K562 (cell line): ENCODE results near the gene ICAM2. TPM values are rescaled to one million over a fixed set of nuclear protein-coding genes. Genes with fewer than 3 reads are reported as not detected.

Source experiments
- ADNP ChIP-seq: fragments of 200-800 bp; sonication (Bioruptor generic); IDR thresholded peaks from 2 replicates; pipeline ENCODE4 v1.6.1; 2016; ENCODE audit warnings: missing genetic modification characterization, missing compliant biosample characterization
- CBFB ChIP-seq: sonication (generic); formaldehyde crosslinking; IDR thresholded peaks from 2 replicates; pipeline ENCODE4 v1.4.0; 2020; ENCODE audit warnings: mild to moderate bottlenecking, missing genetic modification reagents
- POLR2G ChIP-seq: fragments of 200-400 bp; formaldehyde crosslinking; IDR thresholded peaks from 2 replicates; pipeline ENCODE4 v1.6.1; 2017; ENCODE audit warnings: low read depth, mild to moderate bottlenecking, antibody characterized with exemption, low read length, moderate library complexity
- POU5F1 ChIP-seq: fragments of 150-350 bp; IDR thresholded peaks from 2 replicates; pipeline ENCODE4 v1.6.1; 2014; ENCODE audit warnings: borderline replicate concordance, low read length, low read depth, mild to moderate bottlenecking; ENCODE audit not compliant: partially characterized antibody
- RFX7 ChIP-seq: fragments of 250-450 bp; sonication (Bioruptor Pico); IDR thresholded peaks from 2 replicates; pipeline ENCODE4 v1.5.1; 2021; ENCODE audit warnings: mild to moderate bottlenecking
- SUPT5H ChIP-seq: fragments of 450-650 bp; IDR thresholded peaks from 2 replicates; pipeline ENCODE4 v1.6.1; 2016
- TAF9B ChIP-seq: fragments of 450-650 bp; IDR thresholded peaks from 2 replicates; pipeline ENCODE4 v1.6.1; 2018; ENCODE audit warnings: mild to moderate bottlenecking; ENCODE audit not compliant: partially characterized antibody
- TCF3 ChIP-seq: sonication (generic); formaldehyde crosslinking; IDR thresholded peaks from 2 replicates; pipeline ENCODE4 v1.4.0; 2020; ENCODE audit warnings: mild to moderate bottlenecking, missing genetic modification reagents
- TRIM28 ChIP-seq: fragments of 450-650 bp; IDR thresholded peaks from 2 replicates; pipeline ENCODE4 v1.6.1; 2017
- XRCC4 ChIP-seq: IDR thresholded peaks from one replicate; pipeline ENCODE4 v1.6.1; 2011; ENCODE audit not compliant: insufficient read depth, insufficient read length; ENCODE audit errors: extremely low read depth
- ZNF263 ChIP-seq: sonication (generic); formaldehyde crosslinking; IDR thresholded peaks from 2 replicates; pipeline ENCODE4 v1.8.0; 2022; ENCODE audit warnings: mild to moderate bottlenecking, missing genetic modification reagents, borderline replicate concordance
- ZNF436 ChIP-seq: fragments of 250-450, 450-650 bp; sonication (Bioruptor Pico); formaldehyde crosslinking; IDR thresholded peaks from 2 replicates; pipeline ENCODE4 v1.7.0; 2020; ENCODE audit warnings: mild to moderate bottlenecking
- ZNF707 ChIP-seq: fragments of 250-450 bp; sonication (Bioruptor Pico); conservative IDR thresholded peaks from 2 replicates; pipeline ENCODE4 v1.8.0; 2022; ENCODE audit warnings: inconsistent platforms, mild to moderate bottlenecking, moderate library complexity
- polyA plus RNA-seq, 8 experiments: library from polyadenylated mRNA; depleted of rRNA in 4 of 8; stranded (reverse) in 5 of 8; unstranded in 3 of 8; fragments of >200 nt; fragmentation: Nextera tagmentation in 2 of 8; fragmentation: Illumina TruSeq in 1 of 8; extraction: Ambion mirVana in 2 of 8; extraction: Trizol in 1 of 8; gene quantifications; 2 replicates each; pipeline versions ENCODE4 v1.2.1 to v1.2.3, GENCODE V29; 2011 to 2014; ENCODE audit warnings: inconsistent platforms in 1 of 8, missing spikeins in 1 of 8
- total RNA-seq, 7 experiments: library from RNA; depleted of rRNA in 6 of 7; stranded (reverse); fragments of >200 nt in 6 of 7; fragmentation: Illumina TruSeq in 2 of 7; extraction: Trizol in 2 of 7; gene quantifications; 2 replicates each; pipeline versions ENCODE4 v1.2.1 to v1.2.3, GENCODE V29; 2011 to 2021; ENCODE audit warnings: low replicate concordance in 1 of 7
- TF ChIP-seq, protein P1 (sequence below): fragments of 450-650 bp; formaldehyde crosslinking; IDR thresholded peaks from 2 replicates; pipeline ENCODE4 v1.4.0; 2020; ENCODE audit warnings: mild to moderate bottlenecking, moderate library complexity
- TF ChIP-seq, protein P2 (sequence below): sonication (generic); formaldehyde crosslinking; IDR thresholded peaks from 2 replicates; pipeline ENCODE4 v1.4.0; 2020; ENCODE audit warnings: mild to moderate bottlenecking, missing genetic modification reagents
- TF ChIP-seq, protein P3 (sequence below), 2 experiments: IDR thresholded peaks in 1 of 2; conservative IDR thresholded peaks in 1 of 2; 2 replicates each; pipeline ENCODE4 v1.6.1; 2016; ENCODE audit warnings: low read depth in 2 of 2, mild to moderate bottlenecking in 1 of 2, missing compliant biosample characterization in 1 of 2, missing genetic modification characterization in 1 of 2, moderate library complexity in 1 of 2
- TF ChIP-seq, protein P4 (sequence below): fragments of 450-650 bp; IDR thresholded peaks from 2 replicates; pipeline ENCODE4 v1.6.1; 2016; ENCODE audit warnings: borderline replicate concordance
- TF ChIP-seq, protein P5 (sequence below): fragments of 250-450 bp; sonication (Bioruptor Pico); IDR thresholded peaks from 2 replicates; pipeline ENCODE4 v1.8.0; 2022; ENCODE audit warnings: inconsistent platforms, mild to moderate bottlenecking, moderate library complexity, borderline replicate concordance

Gene ICAM2
- total and polyA plus RNA-seq, 9 of the 15 experiments (the other 6 are each of a cell fraction or from before 2014, with no cell fraction given) = 37.9 to 89.4 (median 60.6) TPM

DNA sequence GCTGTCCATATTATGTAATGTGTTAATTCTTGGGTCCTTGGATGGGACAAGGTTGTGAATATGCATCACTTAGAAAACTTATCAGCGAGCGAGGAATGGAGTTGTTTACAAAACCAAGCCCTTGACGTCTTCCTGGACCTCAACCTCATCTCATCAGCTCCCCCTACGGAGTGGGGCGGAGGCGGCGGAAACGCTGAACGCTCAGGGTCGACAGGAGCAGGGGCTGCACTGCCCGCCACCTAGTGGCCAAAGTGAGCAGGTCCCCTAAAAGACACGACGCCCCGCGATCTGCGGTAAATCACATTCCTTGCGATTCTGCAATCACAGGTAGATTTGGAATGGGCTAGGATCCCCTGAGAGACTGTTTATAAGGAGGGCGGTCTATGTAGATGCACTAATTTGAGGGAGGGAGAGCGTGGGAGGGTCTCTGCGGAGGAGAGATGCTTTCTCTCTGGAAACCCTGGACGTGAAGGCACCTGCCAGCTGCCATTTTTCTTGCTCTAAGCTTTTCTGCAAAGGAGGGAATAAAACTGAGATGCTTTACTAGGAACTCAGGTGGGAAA, 5.4 kb upstream of the ICAM2 start (continued):
- no peak for TF ChIP-seq ADNP (tag)
- no peak for TF ChIP-seq POU5F1
- no peak for TF ChIP-seq ZNF707 (CRISPR knock-in tag)
- no peak; the same call in 1 of the 2 replicates for TF ChIP-seq CBFB (CRISPR knock-in tag)
- TF ChIP-seq, protein P1, sequence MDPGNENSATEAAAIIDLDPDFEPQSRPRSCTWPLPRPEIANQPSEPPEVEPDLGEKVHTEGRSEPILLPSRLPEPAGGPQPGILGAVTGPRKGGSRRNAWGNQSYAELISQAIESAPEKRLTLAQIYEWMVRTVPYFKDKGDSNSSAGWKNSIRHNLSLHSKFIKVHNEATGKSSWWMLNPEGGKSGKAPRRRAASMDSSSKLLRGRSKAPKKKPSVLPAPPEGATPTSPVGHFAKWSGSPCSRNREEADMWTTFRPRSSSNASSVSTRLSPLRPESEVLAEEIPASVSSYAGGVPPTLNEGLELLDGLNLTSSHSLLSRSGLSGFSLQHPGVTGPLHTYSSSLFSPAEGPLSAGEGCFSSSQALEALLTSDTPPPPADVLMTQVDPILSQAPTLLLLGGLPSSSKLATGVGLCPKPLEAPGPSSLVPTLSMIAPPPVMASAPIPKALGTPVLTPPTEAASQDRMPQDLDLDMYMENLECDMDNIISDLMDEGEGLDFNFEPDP (CRISPR knock-in tag) = no peak
- TF ChIP-seq, protein P2, sequence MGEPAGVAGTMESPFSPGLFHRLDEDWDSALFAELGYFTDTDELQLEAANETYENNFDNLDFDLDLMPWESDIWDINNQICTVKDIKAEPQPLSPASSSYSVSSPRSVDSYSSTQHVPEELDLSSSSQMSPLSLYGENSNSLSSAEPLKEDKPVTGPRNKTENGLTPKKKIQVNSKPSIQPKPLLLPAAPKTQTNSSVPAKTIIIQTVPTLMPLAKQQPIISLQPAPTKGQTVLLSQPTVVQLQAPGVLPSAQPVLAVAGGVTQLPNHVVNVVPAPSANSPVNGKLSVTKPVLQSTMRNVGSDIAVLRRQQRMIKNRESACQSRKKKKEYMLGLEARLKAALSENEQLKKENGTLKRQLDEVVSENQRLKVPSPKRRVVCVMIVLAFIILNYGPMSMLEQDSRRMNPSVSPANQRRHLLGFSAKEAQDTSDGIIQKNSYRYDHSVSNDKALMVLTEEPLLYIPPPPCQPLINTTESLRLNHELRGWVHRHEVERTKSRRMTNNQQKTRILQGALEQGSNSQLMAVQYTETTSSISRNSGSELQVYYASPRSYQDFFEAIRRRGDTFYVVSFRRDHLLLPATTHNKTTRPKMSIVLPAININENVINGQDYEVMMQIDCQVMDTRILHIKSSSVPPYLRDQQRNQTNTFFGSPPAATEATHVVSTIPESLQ (CRISPR knock-in tag) = no peak
- TF ChIP-seq TCF3 (CRISPR knock-in tag) = peak; percentile 58
- TF ChIP-seq TAF9B = no peak
- TF ChIP-seq, protein P3, sequence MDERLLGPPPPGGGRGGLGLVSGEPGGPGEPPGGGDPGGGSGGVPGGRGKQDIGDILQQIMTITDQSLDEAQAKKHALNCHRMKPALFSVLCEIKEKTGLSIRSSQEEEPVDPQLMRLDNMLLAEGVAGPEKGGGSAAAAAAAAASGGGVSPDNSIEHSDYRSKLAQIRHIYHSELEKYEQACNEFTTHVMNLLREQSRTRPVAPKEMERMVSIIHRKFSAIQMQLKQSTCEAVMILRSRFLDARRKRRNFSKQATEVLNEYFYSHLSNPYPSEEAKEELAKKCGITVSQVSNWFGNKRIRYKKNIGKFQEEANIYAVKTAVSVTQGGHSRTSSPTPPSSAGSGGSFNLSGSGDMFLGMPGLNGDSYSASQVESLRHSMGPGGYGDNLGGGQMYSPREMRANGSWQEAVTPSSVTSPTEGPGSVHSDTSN (CRISPR knock-in tag; IDR thresholded peaks at IDR 0.05; ENCODE audit: low read depth) = no peak
- TF ChIP-seq, protein P3 (tag; conservative IDR thresholded peaks at IDR 0.05; ENCODE audit: low read depth) = no peak
- TF ChIP-seq ZNF263 (CRISPR knock-in tag) = peak; percentile 51; the same call in 1 of the 2 replicates
- TF ChIP-seq ZNF436 = no peak
- TF ChIP-seq XRCC4 = no peak
- no peak for TF ChIP-seq POLR2G
- TF ChIP-seq, protein P4, sequence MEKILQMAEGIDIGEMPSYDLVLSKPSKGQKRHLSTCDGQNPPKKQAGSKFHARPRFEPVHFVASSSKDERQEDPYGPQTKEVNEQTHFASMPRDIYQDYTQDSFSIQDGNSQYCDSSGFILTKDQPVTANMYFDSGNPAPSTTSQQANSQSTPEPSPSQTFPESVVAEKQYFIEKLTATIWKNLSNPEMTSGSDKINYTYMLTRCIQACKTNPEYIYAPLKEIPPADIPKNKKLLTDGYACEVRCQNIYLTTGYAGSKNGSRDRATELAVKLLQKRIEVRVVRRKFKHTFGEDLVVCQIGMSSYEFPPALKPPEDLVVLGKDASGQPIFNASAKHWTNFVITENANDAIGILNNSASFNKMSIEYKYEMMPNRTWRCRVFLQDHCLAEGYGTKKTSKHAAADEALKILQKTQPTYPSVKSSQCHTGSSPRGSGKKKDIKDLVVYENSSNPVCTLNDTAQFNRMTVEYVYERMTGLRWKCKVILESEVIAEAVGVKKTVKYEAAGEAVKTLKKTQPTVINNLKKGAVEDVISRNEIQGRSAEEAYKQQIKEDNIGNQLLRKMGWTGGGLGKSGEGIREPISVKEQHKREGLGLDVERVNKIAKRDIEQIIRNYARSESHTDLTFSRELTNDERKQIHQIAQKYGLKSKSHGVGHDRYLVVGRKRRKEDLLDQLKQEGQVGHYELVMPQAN = no peak
- TF ChIP-seq SUPT5H = no peak
- TF ChIP-seq, protein P5, sequence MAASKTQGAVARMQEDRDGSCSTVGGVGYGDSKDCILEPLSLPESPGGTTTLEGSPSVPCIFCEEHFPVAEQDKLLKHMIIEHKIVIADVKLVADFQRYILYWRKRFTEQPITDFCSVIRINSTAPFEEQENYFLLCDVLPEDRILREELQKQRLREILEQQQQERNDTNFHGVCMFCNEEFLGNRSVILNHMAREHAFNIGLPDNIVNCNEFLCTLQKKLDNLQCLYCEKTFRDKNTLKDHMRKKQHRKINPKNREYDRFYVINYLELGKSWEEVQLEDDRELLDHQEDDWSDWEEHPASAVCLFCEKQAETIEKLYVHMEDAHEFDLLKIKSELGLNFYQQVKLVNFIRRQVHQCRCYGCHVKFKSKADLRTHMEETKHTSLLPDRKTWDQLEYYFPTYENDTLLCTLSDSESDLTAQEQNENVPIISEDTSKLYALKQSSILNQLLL (CRISPR knock-in tag) = no peak
- no peak for TF ChIP-seq TRIM28
- no peak for TF ChIP-seq RFX7 (CRISPR knock-in tag)
